Activated B cell treated with CpG ODN at 0.5 μM for 24 hours (primary cell): Measurements from ENCODE around the gene SLC6A9. TPM values are rescaled to one million over a fixed set of nuclear protein-coding genes. Genes with fewer than 3 reads are reported as not detected.
A peak's percentile ranks its signal among the peaks of the same experiment; 100 is the strongest.

Experiments
- ATAC-seq: fragments of 200-7000 bp; cut with Tn5 transposase; one replicate; pipeline ENCODE4 v1.10.0; 2021; ENCODE audit warnings: low read depth, mild to moderate bottlenecking, moderate library complexity
- CTCF ChIA-PET: fragments of 350-600 bp; sonication (Branson Sonifier 250); formaldehyde crosslinking; loops from one replicate; lab custom pipeline; 2021; ENCODE audit warnings: antibody characterized with exemption; lab: Charles Lee
- POLR2A ChIA-PET: fragments of 350-600 bp; sonication (Branson Sonifier 250); formaldehyde crosslinking; loops from one replicate; lab custom pipeline; 2021; ENCODE audit warnings: antibody characterized with exemption; lab: Charles Lee
- DNase-seq: peaks from one replicate; pipeline ENCODE4 v3.0.0; 2022
- H3K27ac Mint-ChIP-seq: one replicate; pipeline ENCODE4 v1.8.0; 2020; ENCODE audit warnings: mixed read lengths
- H3K27me3 Mint-ChIP-seq: one replicate; pipeline ENCODE4 v1.8.0; 2021; ENCODE audit warnings: mixed read lengths
- H3K36me3 Mint-ChIP-seq: one replicate; pipeline ENCODE4 v1.8.0; 2021; ENCODE audit warnings: low read depth, mixed read lengths
- H3K4me1 Mint-ChIP-seq: one replicate; pipeline ENCODE4 v1.8.0; 2021; ENCODE audit warnings: mixed read lengths
- H3K4me3 Mint-ChIP-seq: one replicate; pipeline ENCODE4 v1.8.0; 2020; ENCODE audit warnings: mild to moderate bottlenecking, mixed read lengths
- H3K9me3 Mint-ChIP-seq: one replicate; pipeline ENCODE4 v1.8.0; 2020; ENCODE audit warnings: mixed read lengths
- CTCF ChIP-seq: fragments of 200-600 bp; IDR thresholded peaks from one replicate; pipeline ENCODE4 v1.8.0; 2022; ENCODE audit warnings: antibody characterized with exemption, mild to moderate bottlenecking
- intact Hi-C: fragments of 100-400 bp; cut with micrococcal nuclease; formaldehyde crosslinking; loops from one replicate; pipeline ENCODE4 v1.15.1; 2024
- total RNA-seq: library from RNA; stranded (reverse); gene quantifications from 2 replicates; pipeline ENCODE4 v1.2.3, GENCODE V29; 2022

Gene SLC6A9
- total RNA-seq, 1 donor from 2014 or later, result 10.4 TPM

- POLR2A ChIA-PET, result interaction anchor here (0.6 kb wide), 1 partner anchor 45 kb away, joined by 3 read pairs; no protein-coding TSS in a partner anchor
- TF ChIP-seq CTCF, result no peak
- no peaks in the 10 kb centered on the region for H3K27me3 Mint-ChIP-seq
- ATAC-seq (no peak), DNase-seq (no peak)
- peaks cover 12% of the 10 kb centered on the region for H3K4me1 Mint-ChIP-seq
- CTCF ChIA-PET, result interaction anchor here (1.2 kb wide), 1 partner anchor 83 kb away, joined by 3 read pairs; no protein-coding TSS in a partner anchor
- no peak overlapping the region for H3K4me3 Mint-ChIP-seq
- H3K9me3 Mint-ChIP-seq, result no peaks in the 10 kb centered on the region
- H3K36me3 Mint-ChIP-seq, result peaks cover 26% of the 10 kb centered on the region
- no peak overlapping the region for H3K27ac Mint-ChIP-seq
- intact Hi-C loops, result no loop called here
Observed at GRCh38 chr1:43953361-43953760, 77.9 kb downstream of the SLC6A9 start.

GRCh38 chr1:43952731-43953346, 78.4 kb downstream of the SLC6A9 start:
- H3K27ac Mint-ChIP-seq, result no peak overlapping the region
- ATAC-seq (no peak), DNase-seq (no peak)
- no peaks in the 10 kb centered on the region for H3K9me3 Mint-ChIP-seq
- H3K4me3 Mint-ChIP-seq, result no peak overlapping the region
- ChIA-PET CTCF (interaction anchor here (1.2 kb wide), 1 partner anchor 84 kb away, joined by 3 read pairs; no protein-coding TSS in a partner anchor), POLR2A (no interaction called here)
- H3K36me3 Mint-ChIP-seq, result peaks cover 21% of the 10 kb centered on the region
- intact Hi-C loops, result no loop called here
- H3K27me3 Mint-ChIP-seq, result no peaks in the 10 kb centered on the region
- H3K4me1 Mint-ChIP-seq, result peaks cover 17% of the 10 kb centered on the region
- TF ChIP-seq CTCF, result no peak

GRCh38 chr1:43951021-43951985, 80.0 kb downstream of the SLC6A9 start:
- H3K36me3 Mint-ChIP-seq, result peaks cover 16% of the 10 kb centered on the region
- POLR2A ChIA-PET, result no interaction called here
- no peak overlapping the region for H3K27ac Mint-ChIP-seq
- no peak for ATAC-seq
- CTCF ChIA-PET, result no interaction called here
- intact Hi-C loops, result no loop called here
- H3K9me3 Mint-ChIP-seq, result no peaks in the 10 kb centered on the region
- TF ChIP-seq CTCF, result no peak
- no peaks in the 10 kb centered on the region for H3K27me3 Mint-ChIP-seq
- peak overlapping the region; percentile 1 for H3K4me3 Mint-ChIP-seq
- no peak for DNase-seq
- peaks cover 25% of the 10 kb centered on the region for H3K4me1 Mint-ChIP-seq

DNA sequence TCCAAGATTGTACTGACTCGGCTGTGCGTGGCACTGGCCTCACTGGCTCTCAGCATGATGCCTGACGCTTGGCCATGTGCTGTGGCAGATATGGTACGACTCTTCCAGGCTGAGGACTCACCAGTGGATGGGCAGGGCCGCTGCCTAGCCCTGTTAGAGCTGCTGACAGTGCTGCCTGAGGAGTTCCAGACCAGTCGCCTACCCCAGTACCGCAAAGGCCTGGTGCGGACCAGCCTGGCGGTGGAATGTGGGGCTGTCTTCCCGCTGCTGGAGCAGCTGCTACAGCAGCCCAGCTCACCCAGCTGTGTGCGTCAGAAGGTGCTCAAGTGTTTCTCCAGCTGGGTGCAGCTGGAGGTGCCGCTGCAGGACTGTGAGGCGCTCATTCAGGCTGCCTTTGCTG, 81.6 kb downstream of the SLC6A9 start:
- H3K4me1 Mint-ChIP-seq, result peaks cover 41% of the 10 kb centered on the region
- no peaks in the 10 kb centered on the region for H3K9me3 Mint-ChIP-seq
- intact Hi-C loops, result no loop called here
- H3K36me3 Mint-ChIP-seq, result peaks cover 22% of the 10 kb centered on the region
- H3K27me3 Mint-ChIP-seq, result no peaks in the 10 kb centered on the region
- H3K27ac Mint-ChIP-seq, result no peak overlapping the region
- ATAC-seq (no peak), DNase-seq (no peak)
- no peak overlapping the region for H3K4me3 Mint-ChIP-seq
- POLR2A ChIA-PET, result interaction anchor here (1.5 kb wide), 1 partner anchor 25 kb away, joined by 4 read pairs; the partner anchor contains the start of gene ATP6V0B
- CTCF ChIA-PET, result no interaction called here
- no peak for TF ChIP-seq CTCF
